Endothelial cell of umbilical vein (primary cell): ENCODE data around the gene MAPKAPK2. TPM values are rescaled to one million over a fixed set of nuclear protein-coding genes. Genes with fewer than 3 reads are reported as not detected.

Source experiments
- BruUV-seq: library from RNA; stranded (reverse); fragments of 400-500 nt; replicated peaks from 2 replicates; lab custom pipeline; 2021; lab: Mats Ljungman, UMichigan
- CTCF ChIA-PET: fragments of 300-600, 350-600 bp; sonication (Branson Sonifier 250); formaldehyde crosslinking; loops from one replicate; lab custom pipeline; 2021; ENCODE audit warnings: antibody characterized with exemption, inconsistent platforms; lab: Charles Lee
- POLR2A ChIA-PET: fragments of 300-600, 350-600 bp; sonication (Branson Sonifier 250); formaldehyde crosslinking; loops from one replicate; lab custom pipeline; 2021; ENCODE audit warnings: antibody characterized with exemption, inconsistent platforms; lab: Charles Lee
- DNase-seq: peaks from one replicate; pipeline ENCODE4 v3.0.0-alpha.2; 2011; ENCODE audit warnings: low read depth, low spot score
- FAIRE-seq: peaks from 2 replicates; lab custom pipeline; 2011; peaks lifted over from hg19 to GRCh38; lab: Jason Lieb, UNC
- H2AFZ ChIP-seq: 2 replicates; pipeline ENCODE4 v1.6.0; 2012; ENCODE audit warnings: low read depth, low read length, control low read depth, inconsistent platforms
- H3K27ac ChIP-seq: 2 replicates; pipeline ENCODE4 v1.5.1; 2011; ENCODE audit warnings: low read depth, mild to moderate bottlenecking, control low read depth, low read length, moderate library complexity; ENCODE audit not compliant: insufficient read depth
- H3K27me3 ChIP-seq, 2 experiments: 2 replicates each; pipeline versions ENCODE4 v1.6.0 to v1.6.1; 2011; ENCODE audit warnings: low read length in 2 of 2, mixed read lengths in 1 of 2; ENCODE audit not compliant: control insufficient read depth in 2 of 2, insufficient read depth in 2 of 2
- H3K36me3 ChIP-seq, 2 experiments: 2 replicates in 1 of 2; 3 replicates in 1 of 2; pipeline ENCODE4 v1.5.1; 2011; ENCODE audit warnings: low read length in 2 of 2, mild to moderate bottlenecking in 1 of 2, moderate library complexity in 1 of 2; ENCODE audit not compliant: control insufficient read depth in 2 of 2, insufficient read depth in 2 of 2; ENCODE audit errors: extremely low read depth in 1 of 2
- H3K4me1 ChIP-seq: 3 replicates; pipeline ENCODE4 v1.5.1; 2011; ENCODE audit warnings: mild to moderate bottlenecking, low read length; ENCODE audit not compliant: control insufficient read depth, insufficient read depth; ENCODE audit errors: extremely low read depth
- H3K4me2 ChIP-seq: 2 replicates; pipeline ENCODE4 v1.6.1; 2011; ENCODE audit warnings: low read length, control low read depth, mixed read lengths; ENCODE audit not compliant: insufficient read depth
- H3K4me3 ChIP-seq, 3 experiments: fragments of 200-600 bp in 1 of 3; sonication (generic), shearing (Covaris generic) in 1 of 3; replicated peaks in 1 of 3; 2 replicates each; pipeline ENCODE4 v1.5.1; 2011 to 2016; ENCODE audit warnings: control low read depth in 3 of 3, low read length in 3 of 3, mild to moderate bottlenecking in 2 of 3, inconsistent platforms in 1 of 3, low read depth in 1 of 3, moderate library complexity in 1 of 3; ENCODE audit not compliant: insufficient read depth in 1 of 3
- H3K79me2 ChIP-seq: 2 replicates; pipeline ENCODE4 v1.6.0; 2012; ENCODE audit warnings: low read length, inconsistent platforms; ENCODE audit not compliant: control insufficient read depth, insufficient read depth
- H3K9ac ChIP-seq: replicated peaks from 2 replicates; pipeline ENCODE3; 2011; ENCODE audit warnings: low read length, control low read depth; ENCODE audit not compliant: insufficient read depth; ENCODE audit errors: extremely low read depth
- H3K9me1 ChIP-seq: replicated peaks from 3 replicates; pipeline ENCODE4 v1.6.0; 2011; ENCODE audit warnings: mild to moderate bottlenecking, low read length; ENCODE audit not compliant: control insufficient read depth, insufficient read depth; ENCODE audit errors: extremely low read depth
- H3K9me3 ChIP-seq: replicated peaks from 2 replicates; pipeline ENCODE4 v1.5.1; 2012; ENCODE audit warnings: low read length, inconsistent platforms; ENCODE audit not compliant: control insufficient read depth, insufficient read depth
- H4K20me1 ChIP-seq: replicated peaks from 2 replicates; pipeline ENCODE3; 2011; ENCODE audit warnings: mild to moderate bottlenecking, low read length; ENCODE audit not compliant: control insufficient read depth, insufficient read depth; ENCODE audit errors: extremely low read depth
- EZH2 ChIP-seq: IDR thresholded peaks from 2 replicates; pipeline ENCODE4 v1.6.1; 2012; ENCODE audit warnings: borderline replicate concordance, low read depth, mild to moderate bottlenecking, moderate library complexity, low read length, inconsistent platforms; ENCODE audit not compliant: severe bottlenecking
- FOS ChIP-seq: IDR thresholded peaks from 2 replicates; pipeline ENCODE4 v1.6.1; 2011; ENCODE audit warnings: mild to moderate bottlenecking, low read length, moderate library complexity, borderline replicate concordance; ENCODE audit not compliant: insufficient read depth
- GATA2 ChIP-seq: IDR thresholded peaks from 2 replicates; pipeline ENCODE4 v1.7.0; 2011; ENCODE audit warnings: low read depth, mild to moderate bottlenecking, moderate library complexity, mixed read lengths, low read length; ENCODE audit not compliant: insufficient read length, insufficient read depth
- JUN ChIP-seq: IDR thresholded peaks from 2 replicates; pipeline ENCODE4 v1.6.1; 2011; ENCODE audit warnings: borderline replicate concordance, low read depth; ENCODE audit not compliant: insufficient read length, insufficient read depth
- MYC ChIP-seq: IDR thresholded peaks from one replicate; pipeline ENCODE4 v1.6.1; 2011; ENCODE audit warnings: mild to moderate bottlenecking, low read depth, low read length
- POLR2A ChIP-seq: IDR thresholded peaks from 2 replicates; pipeline ENCODE4 v1.6.1; 2012; ENCODE audit warnings: low read depth, mild to moderate bottlenecking, control low read depth, low read length
- POLR2AphosphoS5 ChIP-seq: IDR thresholded peaks from 2 replicates; pipeline ENCODE4 v1.6.1; 2012; ENCODE audit warnings: low read depth, mild to moderate bottlenecking, control low read depth, low read length, moderate library complexity; ENCODE audit not compliant: insufficient read depth
- dilution Hi-C: fragments of 300-500 bp; cut with MboI; formaldehyde crosslinking; loops from one replicate; pipeline ENCODE4 v1.15.0; 2019; ENCODE audit warnings: low sequenced_read_pairs; ENCODE audit not compliant: extremely low pct_ligation_motif_present
- intact Hi-C: fragments of 100-400 bp; cut with micrococcal nuclease; formaldehyde crosslinking; loops from one replicate; pipeline ENCODE4 v1.10.0; 2022
- polyA plus RNA-seq, 4 experiments: library from polyadenylated mRNA; depleted of rRNA in 3 of 4; stranded (reverse) in 3 of 4; unstranded in 1 of 4; fragments of >200 nt; gene quantifications; 2 replicates each; pipeline versions ENCODE4 v1.2.1 to v1.2.3, GENCODE V29; 2011 to 2012; ENCODE audit warnings: missing spikeins in 1 of 4
- total RNA-seq: library from RNA; stranded (reverse); gene quantifications from 2 replicates; pipeline ENCODE4 v1.2.3, GENCODE V29; 2021
- TF ChIP-seq, protein P1 (sequence below), 2 donors: IDR thresholded peaks; 1 replicate in 1 of 2; 2 replicates in 1 of 2; pipeline ENCODE4 v1.5.1; 2011; ENCODE audit warnings: low read length in 2 of 2, mild to moderate bottlenecking in 2 of 2, moderate library complexity in 2 of 2, control low read depth in 1 of 2, inconsistent platforms in 1 of 2, low read depth in 1 of 2; ENCODE audit not compliant: insufficient read depth in 1 of 2; ENCODE audit errors: extremely low read depth in 1 of 2
- TF ChIP-seq, protein P2 (sequence below): IDR thresholded peaks from 2 replicates; pipeline ENCODE4 v1.6.1; 2011; ENCODE audit not compliant: insufficient read depth, insufficient read length

MAPKAPK2 gene
- total and polyA plus RNA-seq, 2 donors (not counting 3 experiments of a cell fraction or from before 2014, with no cell fraction given) = 52.9 to 69.1 TPM

DNA sequence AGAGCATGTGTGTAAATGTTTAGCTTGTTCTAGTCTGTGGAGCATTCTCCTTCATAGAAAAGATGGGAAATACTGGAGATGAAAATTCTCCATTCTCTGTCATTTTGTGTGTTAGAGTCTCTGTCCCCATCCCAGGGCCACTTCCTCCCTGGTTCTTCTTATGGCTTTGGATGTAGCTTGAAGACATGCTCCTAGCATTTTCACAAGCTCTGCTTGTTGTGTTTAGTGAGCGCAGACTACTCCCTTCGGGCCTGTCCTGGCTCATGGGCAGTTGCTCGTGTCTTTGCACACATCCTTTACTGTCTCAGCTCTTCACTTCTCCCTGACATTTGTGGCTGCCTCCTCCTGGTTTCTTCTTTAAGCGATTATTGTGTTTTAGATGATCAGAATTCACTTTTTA, 30.4 kb downstream of the MAPKAPK2 start:
- Histone ChIP-seq H3K79me2 (peaks cover 71% of the 10 kb centered on the region), H3K36me3 (no peaks in the 10 kb centered on the region), H3K9me3 (no peaks in the 10 kb centered on the region), H3K4me1 (no peaks in the 10 kb centered on the region), H3K9me1 (no peaks in the 10 kb centered on the region), H3K27ac (no peak overlapping the region), H3K27me3 (no peaks in the 10 kb centered on the region), H4K20me1 (peaks cover 12% of the 10 kb centered on the region), H3K4me2 (no peak overlapping the region), H2AFZ (no peak overlapping the region), H3K4me3 (no peak overlapping the region), H3K9ac (no peak overlapping the region)
- CTCF ChIA-PET = interaction anchor here (0.8 to 1.9 kb wide), 6 partner anchors 11 to 197 kb away, joined by 3 to 10 read pairs (median 4); no protein-coding TSS in a partner anchor
- POLR2A ChIA-PET = interaction anchor here (0.7 kb wide), 1 partner anchor 1595 kb away, joined by 3 read pairs; no protein-coding TSS in a partner anchor
- intact Hi-C loops = no loop called here
- FAIRE-seq = no peak
- no TSS peak for BruUV-seq
- dilution Hi-C loops = no loop called here
- DNase-seq = no peak
- TF ChIP-seq FOS = no peak
- no peak for TF ChIP-seq GATA2
- no peak for TF ChIP-seq POLR2A
- TF ChIP-seq JUN = no peak
- TF ChIP-seq MYC = no peak
- TF ChIP-seq, protein P1, sequence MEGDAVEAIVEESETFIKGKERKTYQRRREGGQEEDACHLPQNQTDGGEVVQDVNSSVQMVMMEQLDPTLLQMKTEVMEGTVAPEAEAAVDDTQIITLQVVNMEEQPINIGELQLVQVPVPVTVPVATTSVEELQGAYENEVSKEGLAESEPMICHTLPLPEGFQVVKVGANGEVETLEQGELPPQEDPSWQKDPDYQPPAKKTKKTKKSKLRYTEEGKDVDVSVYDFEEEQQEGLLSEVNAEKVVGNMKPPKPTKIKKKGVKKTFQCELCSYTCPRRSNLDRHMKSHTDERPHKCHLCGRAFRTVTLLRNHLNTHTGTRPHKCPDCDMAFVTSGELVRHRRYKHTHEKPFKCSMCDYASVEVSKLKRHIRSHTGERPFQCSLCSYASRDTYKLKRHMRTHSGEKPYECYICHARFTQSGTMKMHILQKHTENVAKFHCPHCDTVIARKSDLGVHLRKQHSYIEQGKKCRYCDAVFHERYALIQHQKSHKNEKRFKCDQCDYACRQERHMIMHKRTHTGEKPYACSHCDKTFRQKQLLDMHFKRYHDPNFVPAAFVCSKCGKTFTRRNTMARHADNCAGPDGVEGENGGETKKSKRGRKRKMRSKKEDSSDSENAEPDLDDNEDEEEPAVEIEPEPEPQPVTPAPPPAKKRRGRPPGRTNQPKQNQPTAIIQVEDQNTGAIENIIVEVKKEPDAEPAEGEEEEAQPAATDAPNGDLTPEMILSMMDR (IDR thresholded peaks at IDR 0.05; ENCODE audit: extremely low read depth in 1 of 2, insufficient read depth in 1 of 2, low read depth in 1 of 2, low read length in 2 of 2) = no peak
- TF ChIP-seq POLR2AphosphoS5 = no peak
- TF ChIP-seq, protein P2, sequence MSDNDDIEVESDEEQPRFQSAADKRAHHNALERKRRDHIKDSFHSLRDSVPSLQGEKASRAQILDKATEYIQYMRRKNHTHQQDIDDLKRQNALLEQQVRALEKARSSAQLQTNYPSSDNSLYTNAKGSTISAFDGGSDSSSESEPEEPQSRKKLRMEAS = no peak
- no peak for TF ChIP-seq EZH2
